GM12891 (cell line): ENCODE measurements around the gene PCK2.

Source experiments
- POLR2A ChIP-seq: IDR thresholded peaks from 2 replicates; pipeline ENCODE4 v1.6.1; 2011; ENCODE audit warnings: low read depth, low read length, control low read depth
- POLR2AphosphoS5 ChIP-seq: IDR thresholded peaks from 2 replicates; pipeline ENCODE4 v1.6.1; 2011; ENCODE audit warnings: low read depth, low read length, control low read depth
- POU2F2 ChIP-seq: IDR thresholded peaks from 2 replicates; pipeline ENCODE4 v1.6.1; 2011; ENCODE audit warnings: low read depth, mild to moderate bottlenecking, control low read depth, low read length, moderate library complexity
- TAF1 ChIP-seq: IDR thresholded peaks from 2 replicates; pipeline ENCODE4 v1.6.1; 2011; ENCODE audit warnings: low read depth, low read length, control low read depth

GRCh38 chr14:24076302-24076601, 17.9 kb upstream of the PCK2 start:
- TF ChIP-seq POLR2A (no peak), POLR2AphosphoS5 (no peak), TAF1 (no peak), POU2F2 (no peak)
